WTC11 (cell line): ENCODE results near the gene LRRC4. TPM values are rescaled to one million over a fixed set of nuclear protein-coding genes. Genes with fewer than 3 reads are reported as not detected.

Experiments
- ATAC-seq: fragments of 200-7000 bp; cut with Tn5 transposase; 2 replicates; pipeline ENCODE4 v1.10.0; 2021; ENCODE audit warnings: mild to moderate bottlenecking, moderate library complexity
- CTCF ChIA-PET: fragments of 300-600 bp; sonication (Branson Sonifier 250); formaldehyde crosslinking; loops from one replicate; lab custom pipeline; 2021; ENCODE audit warnings: antibody characterized with exemption; lab: Charles Lee
- POLR2A ChIA-PET: fragments of 350-600 bp; sonication (Branson Sonifier 250); formaldehyde crosslinking; loops from one replicate; lab custom pipeline; 2021; ENCODE audit warnings: antibody characterized with exemption; lab: Charles Lee
- DNase-seq: peaks from one replicate; pipeline ENCODE4 v3.0.0; 2021; ENCODE audit warnings: low spot score
- H3K27ac Mint-ChIP-seq: 2 replicates; pipeline ENCODE4 v1.8.0; 2021; ENCODE audit warnings: mixed read lengths
- H3K27me3 Mint-ChIP-seq: 2 replicates; pipeline ENCODE4 v1.8.0; 2021; ENCODE audit warnings: low read depth, mild to moderate bottlenecking, moderate library complexity, mixed read lengths
- H3K36me3 Mint-ChIP-seq: 2 replicates; pipeline ENCODE4 v1.8.0; 2021; ENCODE audit warnings: mixed read lengths
- H3K4me1 Mint-ChIP-seq: 2 replicates; pipeline ENCODE4 v1.8.0; 2022; ENCODE audit warnings: mixed read lengths
- H3K4me3 Mint-ChIP-seq: 2 replicates; pipeline ENCODE4 v1.8.0; 2021; ENCODE audit warnings: mild to moderate bottlenecking, moderate library complexity, mixed read lengths
- H3K9me3 Mint-ChIP-seq: 2 replicates; pipeline ENCODE4 v1.8.0; 2021; ENCODE audit warnings: mixed read lengths
- ATF6 ChIP-seq: sonication (generic); formaldehyde crosslinking; IDR thresholded peaks from 2 replicates; pipeline ENCODE4 v1.8.1; 2023; ENCODE audit warnings: mild to moderate bottlenecking, missing genetic modification reagents
- ELF4 ChIP-seq: sonication (generic); formaldehyde crosslinking; IDR thresholded peaks from 2 replicates; pipeline ENCODE4 v1.8.1; 2022; ENCODE audit warnings: low read depth, mild to moderate bottlenecking, moderate library complexity, missing genetic modification reagents
- ERG ChIP-seq: fragments of 250-450 bp; sonication (Bioruptor Pico); IDR thresholded peaks from 2 replicates; pipeline ENCODE4 v1.8.0; 2021; ENCODE audit warnings: mild to moderate bottlenecking
- ESRRA ChIP-seq: sonication (generic); formaldehyde crosslinking; IDR thresholded peaks from 2 replicates; pipeline ENCODE4 v1.8.1; 2022; ENCODE audit warnings: mild to moderate bottlenecking, missing genetic modification reagents, borderline replicate concordance
- HMGA2 ChIP-seq: fragments of 250-450 bp; sonication (Bioruptor Pico); IDR thresholded peaks from 2 replicates; pipeline ENCODE4 v1.4.0; 2021; ENCODE audit warnings: mild to moderate bottlenecking, moderate library complexity
- HMGXB4 ChIP-seq: sonication (generic); formaldehyde crosslinking; IDR thresholded peaks from 2 replicates; pipeline ENCODE4 v1.8.1; 2023; ENCODE audit warnings: mild to moderate bottlenecking, moderate library complexity, missing genetic modification reagents
- IRF2 ChIP-seq: sonication (generic); formaldehyde crosslinking; IDR thresholded peaks from 2 replicates; pipeline ENCODE4 v1.8.0; 2022; ENCODE audit warnings: low read depth, missing genetic modification reagents, borderline replicate concordance
- MAX ChIP-seq: sonication (generic); formaldehyde crosslinking; IDR thresholded peaks from 2 replicates; pipeline ENCODE4 v1.8.0; 2022; ENCODE audit warnings: mild to moderate bottlenecking, missing genetic modification reagents
- MLX ChIP-seq: sonication (generic); formaldehyde crosslinking; IDR thresholded peaks from 2 replicates; pipeline ENCODE4 v1.8.1; 2023; ENCODE audit warnings: mild to moderate bottlenecking, missing genetic modification reagents, moderate library complexity
- NFATC4 ChIP-seq: fragments of 250-450 bp; sonication (Bioruptor Pico); IDR thresholded peaks from 2 replicates; pipeline ENCODE4 v1.9.0; 2021; ENCODE audit warnings: mild to moderate bottlenecking
- PREB ChIP-seq: sonication (generic); formaldehyde crosslinking; IDR thresholded peaks from 2 replicates; pipeline ENCODE4 v1.8.1; 2022; ENCODE audit warnings: mild to moderate bottlenecking, missing genetic modification reagents, moderate library complexity, borderline replicate concordance
- RORB ChIP-seq: fragments of 250-450 bp; sonication (Bioruptor Pico); IDR thresholded peaks from 2 replicates; pipeline ENCODE4 v1.9.0; 2021; ENCODE audit warnings: mild to moderate bottlenecking
- SP1 ChIP-seq: sonication (generic); formaldehyde crosslinking; conservative IDR thresholded peaks from 2 replicates; pipeline ENCODE4 v1.8.1; 2022; ENCODE audit warnings: missing genetic modification reagents
- STAT6 ChIP-seq: sonication (generic); formaldehyde crosslinking; conservative IDR thresholded peaks from 2 replicates; pipeline ENCODE4 v1.8.1; 2023; ENCODE audit warnings: mild to moderate bottlenecking, low read depth, missing genetic modification reagents, moderate library complexity
- USF2 ChIP-seq: sonication (generic); formaldehyde crosslinking; IDR thresholded peaks from 2 replicates; pipeline ENCODE4 v1.8.1; 2023; ENCODE audit warnings: mild to moderate bottlenecking, missing genetic modification reagents, moderate library complexity
- ZBTB43 ChIP-seq: sonication (generic); formaldehyde crosslinking; IDR thresholded peaks from 2 replicates; pipeline ENCODE4 v1.8.1; 2023; ENCODE audit warnings: mild to moderate bottlenecking, missing genetic modification reagents
- ZNF232 ChIP-seq: sonication (generic); formaldehyde crosslinking; IDR thresholded peaks from 2 replicates; pipeline ENCODE4 v1.8.0; 2022; ENCODE audit warnings: mild to moderate bottlenecking, missing genetic modification reagents
- ZNF317 ChIP-seq: sonication (generic); formaldehyde crosslinking; IDR thresholded peaks from 2 replicates; pipeline ENCODE4 v1.8.1; 2023; ENCODE audit warnings: low read depth, mild to moderate bottlenecking, moderate library complexity, missing genetic modification reagents, borderline replicate concordance
- ZSCAN18 ChIP-seq: fragments of 250-450 bp; sonication (Bioruptor Pico); IDR thresholded peaks from 2 replicates; pipeline ENCODE4 v2.1.2; 2022; ENCODE audit warnings: mild to moderate bottlenecking, moderate library complexity
- total RNA-seq: library from RNA; stranded (reverse); gene quantifications from 3 replicates; pipeline ENCODE4 v1.2.3, GENCODE V29; 2021

The LRRC4 gene
- total RNA-seq, 1 experiment from 2014 or later = 14.9 TPM

- H3K27me3 Mint-ChIP-seq = no peaks in the 10 kb centered on the region
- no peak for ATAC-seq
- peaks cover 10% of the 10 kb centered on the region; the same call in 1 of the 2 replicates for H3K4me1 Mint-ChIP-seq
- peaks cover 2% of the 10 kb centered on the region; the same call in 1 of the 2 replicates for H3K36me3 Mint-ChIP-seq
- DNase-seq = no peak
- no peak overlapping the region for H3K4me3 Mint-ChIP-seq
- H3K27ac Mint-ChIP-seq = no peak overlapping the region
- ChIA-PET POLR2A (no interaction called here), CTCF (interaction anchor here (0.8 to 2.6 kb wide), 3 partner anchors 15 to 282 kb away, joined by 4 to 19 read pairs (median 7); no protein-coding TSS in a partner anchor)
- no peaks in the 10 kb centered on the region for H3K9me3 Mint-ChIP-seq
- TF ChIP-seq RORB = no peak
- TF ChIP-seq IRF2 (CRISPR knock-in tag) = no peak
- no peak for TF ChIP-seq ZNF317
- no peak for TF ChIP-seq ESRRA
- TF ChIP-seq ZSCAN18 (CRISPR knock-in tag) = no peak
- TF ChIP-seq USF2 (CRISPR knock-in tag) = no peak
- TF ChIP-seq ELF4 (CRISPR knock-in tag) = no peak
- TF ChIP-seq STAT6 (CRISPR knock-in tag) = no peak
- TF ChIP-seq NFATC4 = no peak
- no peak for TF ChIP-seq MLX (CRISPR knock-in tag)
- TF ChIP-seq MAX = no peak
- no peak for TF ChIP-seq ERG (CRISPR knock-in tag)
- no peak for TF ChIP-seq ATF6 (CRISPR knock-in tag)
- TF ChIP-seq PREB (CRISPR knock-in tag) = no peak
- TF ChIP-seq HMGA2 = no peak
- no peak for TF ChIP-seq ZBTB43
- no peak for TF ChIP-seq ZNF232 (CRISPR knock-in tag)
- no peak for TF ChIP-seq SP1
- no peak for TF ChIP-seq HMGXB4 (CRISPR knock-in tag)
Measured at GRCh38 chr7:128074736-128075135, 43.5 kb upstream of the LRRC4 start.
